ENCODE measurements around the gene IFNE.
"Not testable (repeated sequence)": the region's sequence is repeated elsewhere in the genome, so short reads cannot be mapped to it uniquely, and the experiment has no call there.

- TF ChIP-seq MED1 (CRISPR knock-in tag; IDR thresholded peaks at IDR 0.05; ENCODE audit: borderline replicate concordance); EZH2 (IDR thresholded peaks at IDR 0.05; ENCODE audit: borderline replicate concordance, low read depth, low read length); RFX1 (IDR thresholded peaks at IDR 0.05); ZNF175 (CRISPR knock-in tag; IDR thresholded peaks at IDR 0.05; ENCODE audit: low read depth); CBX3 (IDR thresholded peaks at IDR 0.05; ENCODE audit: borderline replicate concordance in 1 of 2, low read length in 2 of 2); MXI1 (IDR thresholded peaks at IDR 0.05; ENCODE audit: low read depth, low read length); E2F6 (IDR thresholded peaks at IDR 0.05; ENCODE audit: borderline replicate concordance in 1 of 2, extremely low read depth in 1 of 2, insufficient read depth in 1 of 2, insufficient read length in 1 of 2, low read depth in 1 of 2, low read length in 1 of 2, poor library complexity in 1 of 2, severe bottlenecking in 1 of 2); BRCA1 (IDR thresholded peaks at IDR 0.05); BRCA1 (CRISPR knock-in tag; IDR thresholded peaks at IDR 0.05); NFRKB (IDR thresholded peaks at IDR 0.05; ENCODE audit: low read depth): not testable (repeated sequence)
Measured at GRCh38 chr9:21435015-21435383, 47.1 kb downstream of the IFNE start.

Measured in K562 (cell line).